Nephron (organoid): Measurements from ENCODE around the gene ANKRD44.

Experiments used
- H3K27ac Mint-ChIP-seq, 3 experiments: 2 replicates each; pipeline ENCODE4 v1.8.0; 2020; ENCODE audit warnings: mixed read lengths in 3 of 3, mild to moderate bottlenecking in 2 of 3, moderate library complexity in 1 of 3
- H3K27me3 Mint-ChIP-seq: 2 replicates; pipeline ENCODE4 v1.8.0; 2021; ENCODE audit warnings: low read depth, mild to moderate bottlenecking, moderate library complexity, mixed read lengths
- H3K36me3 Mint-ChIP-seq: 2 replicates; pipeline ENCODE4 v1.8.0; 2020; ENCODE audit warnings: low read depth, mixed read lengths
- H3K4me1 Mint-ChIP-seq: 2 replicates; pipeline ENCODE4 v1.8.0; 2020; ENCODE audit warnings: mixed read lengths
- H3K4me3 Mint-ChIP-seq, 3 experiments: 2 replicates each; pipeline ENCODE4 v1.8.0; 2020; ENCODE audit warnings: mild to moderate bottlenecking in 3 of 3, mixed read lengths in 3 of 3, moderate library complexity in 2 of 3
- H3K9me3 Mint-ChIP-seq: 2 replicates; pipeline ENCODE4 v1.8.0; 2020; ENCODE audit warnings: mixed read lengths
- CTCF ChIP-seq, 3 experiments: fragments of 200-600 bp; sonication (generic); IDR thresholded peaks; one replicate each; pipeline ENCODE4 v1.5.0; 2021; ENCODE audit warnings: antibody characterized with exemption in 3 of 3; ENCODE audit not compliant: unreplicated experiment in 3 of 3

The ANKRD44 gene

GRCh38 chr2:197157879-197158537 is 152.6 kb downstream of the ANKRD44 start:
- H3K4me1 Mint-ChIP-seq, result peaks cover 31% of the 10 kb centered on the region
- no peaks in the 10 kb centered on the region for H3K27me3 Mint-ChIP-seq
- peak overlapping the region in 1 of 3 experiments; percentile 16 for H3K27ac Mint-ChIP-seq
- no peak for TF ChIP-seq CTCF (IDR thresholded peaks at IDR 0.05; ENCODE audit: unreplicated experiment in 3 of 3)
- no peaks in the 10 kb centered on the region for H3K36me3 Mint-ChIP-seq
- peaks cover 6% of the 10 kb centered on the region for H3K9me3 Mint-ChIP-seq
- H3K4me3 Mint-ChIP-seq, result no peak overlapping the region

- no peaks in the 10 kb centered on the region for H3K27me3 Mint-ChIP-seq
- H3K36me3 Mint-ChIP-seq, result no peaks in the 10 kb centered on the region
- peaks cover 29% of the 10 kb centered on the region for H3K4me1 Mint-ChIP-seq
- H3K4me3 Mint-ChIP-seq, result no peak overlapping the region
- TF ChIP-seq CTCF (IDR thresholded peaks at IDR 0.05; ENCODE audit: unreplicated experiment in 3 of 3), result no peak
- H3K27ac Mint-ChIP-seq, result no peak overlapping the region
- H3K9me3 Mint-ChIP-seq, result peaks cover 6% of the 10 kb centered on the region
These were observed 153.8 kb downstream of the ANKRD44 start for GRCh38 chr2:197156771-197157170.

- no peak for TF ChIP-seq CTCF (IDR thresholded peaks at IDR 0.05; ENCODE audit: unreplicated experiment in 3 of 3)
- peaks cover 9% of the 10 kb centered on the region for H3K4me1 Mint-ChIP-seq
These were observed 157.9 kb downstream of the ANKRD44 start for GRCh38 chr2:197152451-197153228.

GRCh38 chr2:197149546-197149945 is 161.0 kb downstream of the ANKRD44 start:
- H3K27ac Mint-ChIP-seq, result no peak overlapping the region
- H3K4me1 Mint-ChIP-seq, result peaks cover 9% of the 10 kb centered on the region
- no peak overlapping the region for H3K4me3 Mint-ChIP-seq
- peaks cover 4% of the 10 kb centered on the region for H3K27me3 Mint-ChIP-seq
- TF ChIP-seq CTCF (IDR thresholded peaks at IDR 0.05; ENCODE audit: unreplicated experiment in 3 of 3), result no peak
- H3K36me3 Mint-ChIP-seq, result no peaks in the 10 kb centered on the region
- no peaks in the 10 kb centered on the region for H3K9me3 Mint-ChIP-seq

More at GRCh38 chr2:197152451-197153228, 157.9 kb downstream of the ANKRD44 start:
- H3K4me3 Mint-ChIP-seq, result no peak overlapping the region
- H3K9me3 Mint-ChIP-seq, result peaks cover 6% of the 10 kb centered on the region
- no peak overlapping the region for H3K27ac Mint-ChIP-seq
- peaks cover 4% of the 10 kb centered on the region for H3K27me3 Mint-ChIP-seq
- no peaks in the 10 kb centered on the region for H3K36me3 Mint-ChIP-seq

GRCh38 chr2:197148401-197148800 is 162.2 kb downstream of the ANKRD44 start:
- Mint-ChIP-seq H3K27ac (no peak overlapping the region), H3K4me3 (no peak overlapping the region), H3K4me1 (peaks cover 9% of the 10 kb centered on the region), H3K27me3 (peaks cover 4% of the 10 kb centered on the region), H3K9me3 (no peaks in the 10 kb centered on the region), H3K36me3 (no peaks in the 10 kb centered on the region)
- TF ChIP-seq CTCF (IDR thresholded peaks at IDR 0.05; ENCODE audit: unreplicated experiment in 3 of 3), result no peak
